GM12878 (cell line): Measurements from ENCODE around the gene ATP1A1. TPM values are rescaled to one million over a fixed set of nuclear protein-coding genes. Genes with fewer than 3 reads are reported as not detected.

Experiments used
- ATAC-seq: fragments of 200-7000 bp; cut with Tn5 transposase; 3 replicates; pipeline ENCODE4 v1.9.1; 2020; ENCODE audit warnings: mild to moderate bottlenecking, moderate library complexity
- BruUV-seq: library from RNA; stranded (reverse); fragments of 400-500 nt; replicated peaks from 2 replicates; lab custom pipeline; 2021; lab: Mats Ljungman, UMichigan
- CTCF ChIA-PET: fragments of 300-600 bp; sonication (Branson Sonifier 250); formaldehyde crosslinking; extraction: SDS; loops from one replicate; lab custom pipeline; 2021; ENCODE audit warnings: inconsistent platforms; lab: Yijun Ruan, JAX
- POLR2A ChIA-PET: fragments of 350-600 bp; formaldehyde crosslinking; extraction: SDS; loops from one replicate; lab custom pipeline; 2021; ENCODE audit warnings: inconsistent platforms; lab: Charles Lee
- RAD21 ChIA-PET: fragments of 300-600 bp; sonication (Branson Sonifier 250); formaldehyde crosslinking; loops from one replicate; lab custom pipeline; 2023; ENCODE audit warnings: antibody characterized with exemption; ENCODE audit not compliant: unreplicated experiment; lab: Charles Lee
- SMC1A ChIA-PET: fragments of 300-600 bp; sonication (Branson Sonifier 250); formaldehyde crosslinking; loops from one replicate; lab custom pipeline; 2023; ENCODE audit not compliant: unreplicated experiment, uncharacterized antibody; lab: Charles Lee
- DNase-seq: peaks from one replicate; pipeline ENCODE4 v3.0.0-alpha.2; 2011; ENCODE audit warnings: low read depth, low spot score
- FAIRE-seq: peaks from 3 replicates; lab custom pipeline; 2011; peaks lifted over from hg19 to GRCh38; lab: Jason Lieb, UNC
- H2AFZ ChIP-seq: 2 replicates; pipeline ENCODE4 v1.6.0; 2011; ENCODE audit warnings: low read depth, low read length, control low read depth; ENCODE audit not compliant: control insufficient read depth
- H3K27ac ChIP-seq: 2 replicates; pipeline ENCODE4 v1.5.1; 2011; ENCODE audit warnings: control low read depth; ENCODE audit not compliant: control insufficient read depth, insufficient read depth
- H3K27me3 ChIP-seq, 2 experiments: replicated peaks in 1 of 2; 2 replicates each; pipeline versions ENCODE4 v1.6.0 to v1.6.1; 2011; ENCODE audit warnings: low read length in 1 of 2; ENCODE audit not compliant: control insufficient read depth in 2 of 2, insufficient read depth in 2 of 2
- H3K36me3 ChIP-seq, 2 experiments: 2 replicates each; pipeline ENCODE4 v1.5.1; 2011; ENCODE audit warnings: low read length in 1 of 2; ENCODE audit not compliant: control insufficient read depth in 2 of 2, insufficient read depth in 2 of 2
- H3K4me1 ChIP-seq: 2 replicates; pipeline ENCODE4 v1.6.1; 2011; ENCODE audit warnings: mild to moderate bottlenecking, low read length, moderate library complexity, mixed read lengths; ENCODE audit not compliant: control insufficient read depth, insufficient read depth
- H3K4me2 ChIP-seq: 2 replicates; pipeline ENCODE4 v1.6.0; 2011; ENCODE audit warnings: control low read depth; ENCODE audit not compliant: control insufficient read depth, insufficient read depth
- H3K4me3 ChIP-seq: fragments of 200-600 bp; sonication (generic); 2 replicates; pipeline ENCODE4 v1.5.1; 2016
- H3K79me2 ChIP-seq: 2 replicates; pipeline ENCODE4 v1.6.0; 2011; ENCODE audit warnings: low read length; ENCODE audit not compliant: control insufficient read depth, insufficient read depth
- H3K9ac ChIP-seq: 2 replicates; pipeline ENCODE4 v1.8.0; 2011; ENCODE audit warnings: low read length, control low read depth, mixed read lengths; ENCODE audit not compliant: control insufficient read depth, insufficient read depth
- H3K9me3 ChIP-seq: replicated peaks from 3 replicates; pipeline ENCODE4 v1.5.1; 2011; ENCODE audit warnings: mild to moderate bottlenecking, low read length; ENCODE audit not compliant: control insufficient read depth, insufficient read depth
- H4K20me1 ChIP-seq: 2 replicates; pipeline ENCODE4 v1.6.0; 2011; ENCODE audit not compliant: control insufficient read depth, insufficient read depth
- CHD2 ChIP-seq: IDR thresholded peaks from 2 replicates; pipeline ENCODE4 v1.6.1; 2011; ENCODE audit warnings: low read depth, low read length, improper control_type of control experiment, borderline replicate concordance
- CHD4 ChIP-seq: fragments of 200-600 bp; sonication (generic); IDR thresholded peaks from 2 replicates; pipeline ENCODE4 v1.6.1; 2016; ENCODE audit warnings: mild to moderate bottlenecking
- EGR1 ChIP-seq, 2 experiments: IDR thresholded peaks; 1 replicate in 1 of 2; 2 replicates in 1 of 2; pipeline ENCODE4 v1.6.1; 2011 to 2012; ENCODE audit warnings: low read depth in 2 of 2, low read length in 2 of 2, borderline replicate concordance in 1 of 2, mild to moderate bottlenecking in 1 of 2, moderate library complexity in 1 of 2
- MAX ChIP-seq: IDR thresholded peaks from 2 replicates; pipeline ENCODE4 v1.6.1; 2012; ENCODE audit warnings: low read depth, low read length, improper control_type of control experiment
- MEF2A ChIP-seq: IDR thresholded peaks from 2 replicates; pipeline ENCODE4 v1.6.1; 2011; ENCODE audit warnings: low read depth, mild to moderate bottlenecking, low read length, moderate library complexity; ENCODE audit not compliant: insufficient read depth
- NFIC ChIP-seq: IDR thresholded peaks from 2 replicates; pipeline ENCODE4 v1.6.1; 2012; ENCODE audit warnings: low read depth, mild to moderate bottlenecking, inconsistent platforms, low read length, moderate library complexity
- RBBP5 ChIP-seq: fragments of 200-600 bp; sonication (generic); conservative IDR thresholded peaks from 2 replicates; pipeline ENCODE4 v1.6.1; 2016
- SIX5 ChIP-seq: IDR thresholded peaks from 2 replicates; pipeline ENCODE4 v1.6.1; 2011; ENCODE audit warnings: mild to moderate bottlenecking, low read depth, low read length, moderate library complexity; ENCODE audit not compliant: severe bottlenecking
- SP1 ChIP-seq: IDR thresholded peaks from one replicate; pipeline ENCODE4 v1.6.1; 2011; ENCODE audit warnings: low read depth, low read length
- TARDBP ChIP-seq: IDR thresholded peaks from 2 replicates; pipeline ENCODE4 v1.6.1; 2016; ENCODE audit warnings: borderline replicate concordance
- WGBS: methylation state at CpG from one replicate; pipeline ENCODE4 v1.1.6; 2016; ENCODE audit warnings: low lambda C conversion rate; ENCODE audit not compliant: insufficient replicate concordance, insufficient coverage; ENCODE audit errors: missing lambda C conversion rate; 5-methylcytosine and 5-hydroxymethylcytosine counted together
- in situ Hi-C: fragments of 300-500 bp; cut with MboI; formaldehyde crosslinking; loops from 9 replicates; pipeline ENCODE4 v1.14.3; 2018; ENCODE audit warnings: mixed read lengths
- intact Hi-C: fragments of 100-400 bp; cut with micrococcal nuclease; formaldehyde crosslinking; loops from one replicate; pipeline ENCODE4 v1.14.2; 2022; ENCODE audit not compliant: unreplicated experiment
- polyA plus RNA-seq, 11 experiments: library from polyadenylated mRNA; depleted of rRNA in 4 of 11; unstranded in 6 of 11; stranded (reverse) in 5 of 11; fragments of >200 nt; fragmentation: Nextera tagmentation in 4 of 11; fragmentation: Illumina TruSeq in 1 of 11; extraction: Ambion mirVana in 4 of 11; extraction: Trizol in 1 of 11; gene quantifications; 1 replicate in 1 of 11; 2 replicates in 10 of 11; pipeline versions ENCODE4 v1.2.1 to v1.2.3, GENCODE V29; 2011 to 2016; ENCODE audit warnings: inconsistent platforms in 2 of 11, missing spikeins in 2 of 11, low read depth in 1 of 11
- total RNA-seq, 4 experiments: library from RNA; depleted of rRNA in 3 of 4; stranded (reverse); fragments of >200 nt in 3 of 4; fragmentation: Illumina TruSeq in 1 of 4; extraction: Trizol in 1 of 4; gene quantifications; 2 replicates each; pipeline versions ENCODE4 v1.2.1 to v1.2.3, GENCODE V29; 2013 to 2021
- TF ChIP-seq, protein P1 (sequence below): IDR thresholded peaks from 2 replicates; pipeline ENCODE4 v1.6.1; 2011; ENCODE audit warnings: borderline replicate concordance, low read depth, mild to moderate bottlenecking, moderate library complexity, mixed read lengths, low read length; ENCODE audit not compliant: insufficient read depth; ENCODE audit errors: extremely low read length
- TF ChIP-seq, protein P2 (sequence below): IDR thresholded peaks from 2 replicates; pipeline ENCODE4 v1.6.1; 2012; ENCODE audit warnings: low read length, inconsistent platforms
- TF ChIP-seq, protein P3 (sequence below): fragments of 450-650 bp; IDR thresholded peaks from 2 replicates; pipeline ENCODE4 v1.6.1; 2018; ENCODE audit warnings: mild to moderate bottlenecking, low read depth, moderate library complexity; ENCODE audit not compliant: partially characterized antibody

Gene ATP1A1
- total and polyA plus RNA-seq, 10 of the 15 experiments (the other 5 are each of a cell fraction or from before 2014, with no cell fraction given) = 113 to 566 (median 313) TPM

DNA sequence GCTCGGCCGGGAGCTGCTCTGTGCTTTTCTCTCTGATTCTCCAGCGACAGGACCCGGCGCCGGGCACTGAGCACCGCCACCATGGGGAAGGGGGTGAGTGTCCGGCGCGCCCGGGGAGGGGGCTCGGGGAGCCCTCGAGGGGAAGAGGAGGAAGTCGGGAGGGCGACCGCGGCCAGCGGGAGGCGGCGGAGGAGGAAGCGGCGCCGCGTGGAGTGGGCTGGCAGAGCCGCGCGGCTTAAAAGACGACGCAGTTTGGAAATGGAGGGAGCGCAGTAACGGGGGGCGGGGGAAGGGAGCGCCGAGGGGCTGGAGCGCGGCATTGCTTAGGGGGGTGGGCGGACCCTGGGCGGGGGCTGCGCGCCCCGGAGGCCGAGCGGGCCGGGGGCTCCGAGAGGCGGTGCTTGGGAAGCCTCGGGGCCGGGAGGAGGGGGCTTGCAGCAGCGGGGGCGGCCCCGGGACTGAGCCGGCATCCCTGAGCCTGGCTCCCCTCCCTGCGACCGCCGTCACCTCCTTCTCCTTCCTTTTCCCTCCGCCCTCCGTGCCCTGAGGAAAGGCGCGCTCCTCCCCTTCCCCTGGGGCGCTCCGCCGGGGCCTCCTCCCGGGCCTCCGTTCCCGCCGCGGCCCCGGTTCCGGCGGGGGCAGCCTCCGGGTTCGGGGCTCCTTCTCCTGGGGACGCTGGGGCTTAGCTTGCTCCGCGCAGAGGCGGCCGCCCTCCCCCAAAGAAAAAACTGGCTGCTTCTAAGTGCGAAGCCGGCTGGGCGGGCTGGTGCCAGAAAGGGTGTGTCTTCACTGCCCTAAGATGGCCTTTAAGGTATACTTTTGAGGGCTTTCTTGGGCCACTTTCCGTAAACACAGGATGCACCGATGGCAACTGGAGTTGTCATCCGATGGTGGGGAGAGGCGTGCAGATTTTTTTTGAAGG is 648 bp downstream of the ATP1A1 start:
- Histone ChIP-seq H3K27ac (peak overlapping the region; percentile 96), H3K9ac (peak overlapping the region; percentile 76), H4K20me1 (no peaks in the 10 kb centered on the region), H3K4me2 (peak overlapping the region; percentile 89), H3K4me3 (peak overlapping the region; percentile 95), H2AFZ (peak overlapping the region; percentile 40), H3K9me3 (no peaks in the 10 kb centered on the region), H3K36me3 (no peaks in the 10 kb centered on the region), H3K79me2 (peaks cover 56% of the 10 kb centered on the region), H3K27me3 (0 out of 4 replicates have a peak, but pooled peaks cover 0 to 8% of the 10 kb centered on the region in 2 experiments), H3K4me1 (peaks cover 10% of the 10 kb centered on the region; the same call in 1 of the 2 replicates)
- DNase-seq = no peak
- CTCF ChIA-PET = interaction anchor here (0.8 to 1.4 kb wide), 4 partner anchors 8 to 220 kb away, joined by 3 to 4 read pairs (median 3); no protein-coding TSS in a partner anchor
- SMC1A ChIA-PET = interaction anchor here (0.7 to 1.4 kb wide), 3 partner anchors 8 to 230 kb away, joined by 3 to 7 read pairs (median 5); no protein-coding TSS in a partner anchor
- WGBS = 1% methylated on average over 52 of the region's 84 CpGs
- no peak for FAIRE-seq
- POLR2A ChIA-PET = interaction anchor here (0.7 to 1.4 kb wide), 5 partner anchors 9 to 262 kb away, joined by 3 to 5 read pairs (median 3); partner anchors contain the start of gene MAB21L3
- RAD21 ChIA-PET = interaction anchor here (0.6 to 5.4 kb wide), 8 partner anchors 9 to 275 kb away, joined by 3 to 30 read pairs (median 4); no protein-coding TSS in a partner anchor
- BruUV-seq = no TSS peak
- in situ Hi-C loops = no loop called here
- ATAC-seq = peak; percentile 29
- intact Hi-C loops = no loop called here
- TF ChIP-seq MEF2A = no peak
- 0 out of 3 replicates have a peak, but pooled peaks of 1 of the 2 experiments have one; percentile 2 for TF ChIP-seq EGR1 (IDR thresholded peaks at IDR 0.05; ENCODE audit: borderline replicate concordance in 1 of 2, low read depth in 2 of 2, low read length in 2 of 2)
- TF ChIP-seq TARDBP = no peak
- TF ChIP-seq CHD4 = no peak
- TF ChIP-seq CHD2 = no peak
- no peak for TF ChIP-seq SP1
- no peak for TF ChIP-seq RBBP5
- TF ChIP-seq, protein P1, sequence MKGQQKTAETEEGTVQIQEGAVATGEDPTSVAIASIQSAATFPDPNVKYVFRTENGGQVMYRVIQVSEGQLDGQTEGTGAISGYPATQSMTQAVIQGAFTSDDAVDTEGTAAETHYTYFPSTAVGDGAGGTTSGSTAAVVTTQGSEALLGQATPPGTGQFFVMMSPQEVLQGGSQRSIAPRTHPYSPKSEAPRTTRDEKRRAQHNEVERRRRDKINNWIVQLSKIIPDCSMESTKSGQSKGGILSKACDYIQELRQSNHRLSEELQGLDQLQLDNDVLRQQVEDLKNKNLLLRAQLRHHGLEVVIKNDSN = no peak
- no peak for TF ChIP-seq NFIC
- no peak for TF ChIP-seq SIX5
- TF ChIP-seq, protein P2, sequence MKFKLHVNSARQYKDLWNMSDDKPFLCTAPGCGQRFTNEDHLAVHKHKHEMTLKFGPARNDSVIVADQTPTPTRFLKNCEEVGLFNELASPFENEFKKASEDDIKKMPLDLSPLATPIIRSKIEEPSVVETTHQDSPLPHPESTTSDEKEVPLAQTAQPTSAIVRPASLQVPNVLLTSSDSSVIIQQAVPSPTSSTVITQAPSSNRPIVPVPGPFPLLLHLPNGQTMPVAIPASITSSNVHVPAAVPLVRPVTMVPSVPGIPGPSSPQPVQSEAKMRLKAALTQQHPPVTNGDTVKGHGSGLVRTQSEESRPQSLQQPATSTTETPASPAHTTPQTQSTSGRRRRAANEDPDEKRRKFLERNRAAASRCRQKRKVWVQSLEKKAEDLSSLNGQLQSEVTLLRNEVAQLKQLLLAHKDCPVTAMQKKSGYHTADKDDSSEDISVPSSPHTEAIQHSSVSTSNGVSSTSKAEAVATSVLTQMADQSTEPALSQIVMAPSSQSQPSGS = no peak
- peak; percentile 12; the same call in 1 of the 2 replicates for TF ChIP-seq MAX
- TF ChIP-seq, protein P3, sequence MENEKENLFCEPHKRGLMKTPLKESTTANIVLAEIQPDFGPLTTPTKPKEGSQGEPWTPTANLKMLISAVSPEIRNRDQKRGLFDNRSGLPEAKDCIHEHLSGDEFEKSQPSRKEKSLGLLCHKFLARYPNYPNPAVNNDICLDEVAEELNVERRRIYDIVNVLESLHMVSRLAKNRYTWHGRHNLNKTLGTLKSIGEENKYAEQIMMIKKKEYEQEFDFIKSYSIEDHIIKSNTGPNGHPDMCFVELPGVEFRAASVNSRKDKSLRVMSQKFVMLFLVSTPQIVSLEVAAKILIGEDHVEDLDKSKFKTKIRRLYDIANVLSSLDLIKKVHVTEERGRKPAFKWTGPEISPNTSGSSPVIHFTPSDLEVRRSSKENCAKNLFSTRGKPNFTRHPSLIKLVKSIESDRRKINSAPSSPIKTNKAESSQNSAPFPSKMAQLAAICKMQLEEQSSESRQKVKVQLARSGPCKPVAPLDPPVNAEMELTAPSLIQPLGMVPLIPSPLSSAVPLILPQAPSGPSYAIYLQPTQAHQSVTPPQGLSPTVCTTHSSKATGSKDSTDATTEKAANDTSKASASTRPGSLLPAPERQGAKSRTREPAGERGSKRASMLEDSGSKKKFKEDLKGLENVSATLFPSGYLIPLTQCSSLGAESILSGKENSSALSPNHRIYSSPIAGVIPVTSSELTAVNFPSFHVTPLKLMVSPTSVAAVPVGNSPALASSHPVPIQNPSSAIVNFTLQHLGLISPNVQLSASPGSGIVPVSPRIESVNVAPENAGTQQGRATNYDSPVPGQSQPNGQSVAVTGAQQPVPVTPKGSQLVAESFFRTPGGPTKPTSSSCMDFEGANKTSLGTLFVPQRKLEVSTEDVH = no peak
